T-helper 2 cell treated with Interferon-gamma antibody and Interleukin-4, amounts not matched to agents 5 μg/mL and 100 μg/mL, for 36 hours (primary cell): ENCODE measurements around the gene DHX35.
"Not testable (repeated sequence)": the region's sequence is repeated elsewhere in the genome, so short reads cannot be mapped to it uniquely, and the experiment has no call there.

ENCODE experiments used
- DNase-seq: peaks from one replicate; pipeline ENCODE4 v3.0.0; 2021; ENCODE audit warnings: low spot score
- H3K27ac Mint-ChIP-seq: one replicate; pipeline ENCODE4 v1.8.0; 2021; ENCODE audit warnings: mild to moderate bottlenecking, mixed read lengths
- H3K27me3 Mint-ChIP-seq: one replicate; pipeline ENCODE4 v1.8.0; 2021; ENCODE audit warnings: low read depth, mixed read lengths
- H3K36me3 Mint-ChIP-seq: one replicate; pipeline ENCODE4 v1.8.0; 2021; ENCODE audit warnings: low read depth, mixed read lengths
- H3K4me1 Mint-ChIP-seq: one replicate; pipeline ENCODE4 v1.8.0; 2021; ENCODE audit warnings: low read depth, mixed read lengths
- H3K4me3 Mint-ChIP-seq: one replicate; pipeline ENCODE4 v1.8.0; 2022; ENCODE audit warnings: mild to moderate bottlenecking, moderate library complexity, mixed read lengths
- H3K9me3 Mint-ChIP-seq: one replicate; pipeline ENCODE4 v1.8.0; 2021; ENCODE audit warnings: mixed read lengths

The DHX35 gene

GRCh38 chr20:38975539-38976120 is 13.5 kb downstream of the DHX35 start:
- DNase-seq = no peak
- Mint-ChIP-seq H3K9me3 (no peaks in the 10 kb centered on the region), H3K4me1 (peaks cover 13% of the 10 kb centered on the region), H3K27me3 (no peaks in the 10 kb centered on the region), H3K4me3 (no peak overlapping the region), H3K36me3 (peaks cover 16% of the 10 kb centered on the region), H3K27ac (no peak overlapping the region)

GRCh38 chr20:38979434-38979833 is 17.3 kb downstream of the DHX35 start:
- no peak for DNase-seq
- no peak overlapping the region for H3K4me3 Mint-ChIP-seq
- H3K4me1 Mint-ChIP-seq = peaks cover 13% of the 10 kb centered on the region
- H3K27ac Mint-ChIP-seq = no peak overlapping the region
- no peaks in the 10 kb centered on the region for H3K9me3 Mint-ChIP-seq
- H3K36me3 Mint-ChIP-seq = peaks cover 12% of the 10 kb centered on the region
- H3K27me3 Mint-ChIP-seq = no peaks in the 10 kb centered on the region

GRCh38 chr20:38979842-38980241 is 17.7 kb downstream of the DHX35 start:
- Mint-ChIP-seq H3K4me3 (no peak overlapping the region), H3K4me1 (peaks cover 10% of the 10 kb centered on the region), H3K27me3 (no peaks in the 10 kb centered on the region), H3K9me3 (no peaks in the 10 kb centered on the region), H3K36me3 (peaks cover 13% of the 10 kb centered on the region), H3K27ac (no peak overlapping the region)
- DNase-seq = no peak

GRCh38 chr20:38982291-38982690 is 20.1 kb downstream of the DHX35 start:
- no peak for DNase-seq
- Mint-ChIP-seq H3K27ac (no peak overlapping the region), H3K4me1 (peaks cover 13% of the 10 kb centered on the region), H3K9me3 (no peaks in the 10 kb centered on the region), H3K4me3 (no peak overlapping the region), H3K36me3 (peaks cover 14% of the 10 kb centered on the region), H3K27me3 (no peaks in the 10 kb centered on the region)

GRCh38 chr20:38985060-38985459 is 22.9 kb downstream of the DHX35 start:
- Mint-ChIP-seq H3K27me3 (no peaks in the 10 kb centered on the region), H3K4me1 (peaks cover 20% of the 10 kb centered on the region), H3K9me3 (no peaks in the 10 kb centered on the region), H3K27ac (no peak overlapping the region), H3K4me3 (no peak overlapping the region), H3K36me3 (peaks cover 24% of the 10 kb centered on the region)
- DNase-seq = no peak

- H3K4me3 Mint-ChIP-seq = no peak overlapping the region
- peaks cover 20% of the 10 kb centered on the region for H3K4me1 Mint-ChIP-seq
- H3K27ac Mint-ChIP-seq = no peak overlapping the region
- DNase-seq = no peak
- peaks cover 24% of the 10 kb centered on the region for H3K36me3 Mint-ChIP-seq
- H3K9me3 Mint-ChIP-seq = no peaks in the 10 kb centered on the region
- no peaks in the 10 kb centered on the region for H3K27me3 Mint-ChIP-seq
Observed at GRCh38 chr20:38985603-38986170, 23.5 kb downstream of the DHX35 start.

GRCh38 chr20:38986663-38987062 is 24.5 kb downstream of the DHX35 start:
- H3K4me1 Mint-ChIP-seq = peaks cover 20% of the 10 kb centered on the region
- peaks cover 24% of the 10 kb centered on the region for H3K36me3 Mint-ChIP-seq
- no peaks in the 10 kb centered on the region for H3K9me3 Mint-ChIP-seq
- H3K27me3 Mint-ChIP-seq = no peaks in the 10 kb centered on the region
- no peak for DNase-seq
- H3K4me3 Mint-ChIP-seq = no peak overlapping the region
- no peak overlapping the region for H3K27ac Mint-ChIP-seq

GRCh38 chr20:38987777-38988176 is 25.6 kb downstream of the DHX35 start:
- H3K36me3 Mint-ChIP-seq = peaks cover 18% of the 10 kb centered on the region
- no peaks in the 10 kb centered on the region for H3K9me3 Mint-ChIP-seq
- H3K4me1 Mint-ChIP-seq = peaks cover 13% of the 10 kb centered on the region
- peak overlapping the region; percentile 50 for H3K4me3 Mint-ChIP-seq
- no peaks in the 10 kb centered on the region for H3K27me3 Mint-ChIP-seq
- no peak overlapping the region for H3K27ac Mint-ChIP-seq
- no peak for DNase-seq

- Mint-ChIP-seq H3K27me3 (no peaks in the 10 kb centered on the region), H3K4me3 (no peak overlapping the region), H3K27ac (no peak overlapping the region), H3K4me1 (peaks cover 7% of the 10 kb centered on the region), H3K36me3 (peaks cover 14% of the 10 kb centered on the region), H3K9me3 (no peaks in the 10 kb centered on the region)
- DNase-seq = no peak
Observed at GRCh38 chr20:38990728-38991127, 28.6 kb downstream of the DHX35 start.

GRCh38 chr20:38991814-38992704 is 29.9 kb downstream of the DHX35 start:
- Mint-ChIP-seq H3K4me1 (peaks cover 7% of the 10 kb centered on the region), H3K36me3 (peaks cover 21% of the 10 kb centered on the region), H3K4me3 (no peak overlapping the region), H3K9me3 (no peaks in the 10 kb centered on the region), H3K27ac (no peak overlapping the region), H3K27me3 (no peaks in the 10 kb centered on the region)
- no peak for DNase-seq

GRCh38 chr20:38995536-38996044 is 33.4 kb downstream of the DHX35 start:
- Mint-ChIP-seq H3K27ac (no peak overlapping the region), H3K36me3 (peaks cover 25% of the 10 kb centered on the region), H3K4me3 (no peak overlapping the region), H3K27me3 (no peaks in the 10 kb centered on the region), H3K9me3 (no peaks in the 10 kb centered on the region), H3K4me1 (peaks cover 18% of the 10 kb centered on the region)
- no peak for DNase-seq

GRCh38 chr20:38996866-38997265 is 34.7 kb downstream of the DHX35 start:
- peaks cover 18% of the 10 kb centered on the region for H3K4me1 Mint-ChIP-seq
- not testable (repeated sequence) for H3K27ac Mint-ChIP-seq, DNase-seq, H3K27me3 Mint-ChIP-seq, H3K4me3 Mint-ChIP-seq, H3K9me3 Mint-ChIP-seq
- peaks cover 31% of the 10 kb centered on the region for H3K36me3 Mint-ChIP-seq

GRCh38 chr20:38997622-38998021 is 35.5 kb downstream of the DHX35 start:
- Mint-ChIP-seq H3K4me1 (peaks cover 18% of the 10 kb centered on the region), H3K9me3 (no peaks in the 10 kb centered on the region), H3K36me3 (peaks cover 34% of the 10 kb centered on the region), H3K4me3 (peak overlapping the region; percentile 25), H3K27ac (peak overlapping the region; percentile 33), H3K27me3 (no peaks in the 10 kb centered on the region)
- peak; percentile 86 for DNase-seq

GRCh38 chr20:38999217-38999616 is 37.1 kb downstream of the DHX35 start:
- H3K9me3 Mint-ChIP-seq = no peaks in the 10 kb centered on the region
- peak overlapping the region; percentile 21 for H3K27ac Mint-ChIP-seq
- DNase-seq = no peak
- H3K36me3 Mint-ChIP-seq = peaks cover 43% of the 10 kb centered on the region
- H3K4me1 Mint-ChIP-seq = peaks cover 18% of the 10 kb centered on the region
- H3K27me3 Mint-ChIP-seq = no peaks in the 10 kb centered on the region
- H3K4me3 Mint-ChIP-seq = peak overlapping the region; percentile 23
